SK-N-SH treated with all-trans-retinoic acid at 6 μM for 48 hours (cell line): ENCODE measurements around the gene DCC.

Experiments used
- ATAC-seq: fragments of 200-7000 bp; cut with Tn5 transposase; 3 replicates; pipeline ENCODE4 v1.9.1; 2020; ENCODE audit warnings: mild to moderate bottlenecking, moderate library complexity
- ARNTL ChIP-seq: fragments of 450-650 bp; formaldehyde crosslinking; IDR thresholded peaks from 2 replicates; pipeline ENCODE4 v1.5.0; 2020; ENCODE audit warnings: low read depth, mild to moderate bottlenecking, moderate library complexity, borderline replicate concordance
- BACH2 ChIP-seq: fragments of 250-450 bp; sonication (Bioruptor Pico); IDR thresholded peaks from 2 replicates; pipeline ENCODE4 v1.9.0; 2021; ENCODE audit warnings: mild to moderate bottlenecking, borderline replicate concordance
- CREB5 ChIP-seq: fragments of 250-450 bp; sonication (Bioruptor Pico); IDR thresholded peaks from 2 replicates; pipeline ENCODE4 v1.5.1; 2020; ENCODE audit warnings: low read depth, mild to moderate bottlenecking, moderate library complexity
- CSDC2 ChIP-seq: fragments of 250-450 bp; sonication (Bioruptor Pico); IDR thresholded peaks from 2 replicates; pipeline ENCODE4 v1.5.0; 2020; ENCODE audit warnings: mild to moderate bottlenecking, moderate library complexity
- ESRRG ChIP-seq: fragments of 250-450 bp; sonication (Bioruptor Pico); IDR thresholded peaks from 2 replicates; pipeline ENCODE4 v1.6.1; 2021; ENCODE audit warnings: mild to moderate bottlenecking
- GLIS3 ChIP-seq: fragments of 250-450 bp; sonication (Bioruptor Pico); IDR thresholded peaks from 2 replicates; pipeline ENCODE4 v1.5.0; 2020; ENCODE audit warnings: mild to moderate bottlenecking, moderate library complexity
- ISL1 ChIP-seq: fragments of 250-450 bp; sonication (Bioruptor Pico); IDR thresholded peaks from 2 replicates; pipeline ENCODE4 v2.1.2; 2022; ENCODE audit warnings: mild to moderate bottlenecking, moderate library complexity
- OSR1 ChIP-seq: fragments of 250-450 bp; sonication (Bioruptor Pico); IDR thresholded peaks from 2 replicates; pipeline ENCODE4 v1.8.0; 2022; ENCODE audit warnings: moderate library complexity, mild to moderate bottlenecking, inconsistent platforms
- PATZ1 ChIP-seq: fragments of 250-450 bp; sonication (Bioruptor Pico); IDR thresholded peaks from 2 replicates; pipeline ENCODE4 v1.8.0; 2020; ENCODE audit warnings: mild to moderate bottlenecking, moderate library complexity, borderline replicate concordance
- POU6F1 ChIP-seq: fragments of 250-450 bp; sonication (Bioruptor Pico); IDR thresholded peaks from 2 replicates; pipeline ENCODE4 v1.8.0; 2021; ENCODE audit warnings: low read depth, mild to moderate bottlenecking, moderate library complexity, borderline replicate concordance
- PPARA ChIP-seq: fragments of 250-450 bp; sonication (Bioruptor Pico); IDR thresholded peaks from 2 replicates; pipeline ENCODE4 v1.5.0; 2020; ENCODE audit warnings: mild to moderate bottlenecking, borderline replicate concordance
- RARB ChIP-seq: fragments of 250-450 bp; sonication (Bioruptor Pico); IDR thresholded peaks from 2 replicates; pipeline ENCODE4 v1.8.0; 2021; ENCODE audit warnings: mild to moderate bottlenecking, moderate library complexity
- SNAI2 ChIP-seq: fragments of 250-450 bp; sonication (Bioruptor Pico); IDR thresholded peaks from 2 replicates; pipeline ENCODE4 v1.5.0; 2020; ENCODE audit warnings: mild to moderate bottlenecking, moderate library complexity
- TCF4 ChIP-seq: fragments of 250-450 bp; sonication (Bioruptor Pico); IDR thresholded peaks from 2 replicates; pipeline ENCODE4 v1.8.0; 2021; ENCODE audit warnings: mild to moderate bottlenecking, moderate library complexity, borderline replicate concordance
- TOX ChIP-seq: fragments of 250-450 bp; sonication (Bioruptor Pico); IDR thresholded peaks from 2 replicates; pipeline ENCODE4 v1.8.0; 2021; ENCODE audit warnings: mild to moderate bottlenecking, moderate library complexity, borderline replicate concordance
- TSHZ2 ChIP-seq: fragments of 250-450 bp; sonication (Bioruptor Pico); IDR thresholded peaks from 2 replicates; pipeline ENCODE4 v1.5.0; 2020; ENCODE audit warnings: mild to moderate bottlenecking, moderate library complexity
- ZC3H10 ChIP-seq: fragments of 250-450 bp; sonication (Bioruptor Pico); IDR thresholded peaks from 2 replicates; pipeline ENCODE4 v1.5.1; 2021; ENCODE audit warnings: mild to moderate bottlenecking, moderate library complexity
- ZFP3 ChIP-seq: fragments of 250-450 bp; sonication (Bioruptor Pico); IDR thresholded peaks from 2 replicates; pipeline ENCODE4 v1.5.0; 2020; ENCODE audit warnings: mild to moderate bottlenecking, moderate library complexity
- ZFP30 ChIP-seq: fragments of 450-650 bp; formaldehyde crosslinking; IDR thresholded peaks from 2 replicates; pipeline ENCODE4 v1.5.0; 2022; ENCODE audit warnings: mild to moderate bottlenecking, moderate library complexity
- ZNF565 ChIP-seq: fragments of 450-650 bp; formaldehyde crosslinking; conservative IDR thresholded peaks from 2 replicates; pipeline ENCODE4 v1.5.0; 2020; ENCODE audit warnings: low read depth, mild to moderate bottlenecking, moderate library complexity
- ZNF70 ChIP-seq: fragments of 450-650 bp; formaldehyde crosslinking; IDR thresholded peaks from 2 replicates; pipeline ENCODE4 v1.5.0; 2020; ENCODE audit warnings: mild to moderate bottlenecking, moderate library complexity
- ZNF8 ChIP-seq: fragments of 450-650 bp; formaldehyde crosslinking; IDR thresholded peaks from 2 replicates; pipeline ENCODE4 v1.5.0; 2020; ENCODE audit warnings: mild to moderate bottlenecking, moderate library complexity

The DCC gene

GRCh38 chr18:53114441-53114840 is 774.4 kb downstream of the DCC start:
- no peak for ATAC-seq
- TF ChIP-seq ZFP3 (no peak), TSHZ2 (CRISPR knock-in tag) (no peak), ZNF565 (no peak), SNAI2 (CRISPR knock-in tag) (no peak), TOX (no peak), ESRRG (CRISPR knock-in tag) (no peak), GLIS3 (CRISPR knock-in tag) (no peak), OSR1 (CRISPR knock-in tag) (no peak), CREB5 (CRISPR knock-in tag) (no peak), PPARA (no peak), ZC3H10 (no peak), TCF4 (CRISPR knock-in tag) (no peak), ARNTL (no peak), PATZ1 (CRISPR knock-in tag) (no peak)

GRCh38 chr18:53115876-53116585 is 776.0 kb downstream of the DCC start:
- TF ChIP-seq RARB (CRISPR knock-in tag): no peak
- no peak for TF ChIP-seq OSR1 (CRISPR knock-in tag)
- TF ChIP-seq ZNF8 (CRISPR knock-in tag): no peak
- no peak for TF ChIP-seq POU6F1 (CRISPR knock-in tag)
- no peak for TF ChIP-seq BACH2 (CRISPR knock-in tag)
- TF ChIP-seq ARNTL: no peak
- no peak for TF ChIP-seq ZFP3
- no peak for TF ChIP-seq ZFP30 (CRISPR knock-in tag)
- TF ChIP-seq ZNF70 (CRISPR knock-in tag): no peak
- no peak for TF ChIP-seq ZNF565
- no peak for TF ChIP-seq ISL1 (CRISPR knock-in tag)
- TF ChIP-seq ZC3H10: no peak
- TF ChIP-seq CSDC2 (CRISPR knock-in tag): no peak
- TF ChIP-seq GLIS3 (CRISPR knock-in tag): no peak
- no peak for TF ChIP-seq PATZ1 (CRISPR knock-in tag)
- TF ChIP-seq ESRRG (CRISPR knock-in tag): no peak
- TF ChIP-seq TOX: no peak
- ATAC-seq: no peak

GRCh38 chr18:53117851-53118250 is 777.9 kb downstream of the DCC start:
- ATAC-seq: no peak
- TF ChIP-seq ZNF70 (CRISPR knock-in tag) (no peak), ZNF565 (no peak), POU6F1 (CRISPR knock-in tag) (no peak), GLIS3 (CRISPR knock-in tag) (no peak), TOX (no peak), CSDC2 (CRISPR knock-in tag) (no peak), OSR1 (CRISPR knock-in tag) (no peak), ZFP3 (no peak)
